Measurements from ENCODE around the gene MOCS1.
"Not testable (repeated sequence)": the region's sequence is repeated elsewhere in the genome, so short reads cannot be mapped to it uniquely, and the experiment has no call there.

Gene MOCS1

DNA sequence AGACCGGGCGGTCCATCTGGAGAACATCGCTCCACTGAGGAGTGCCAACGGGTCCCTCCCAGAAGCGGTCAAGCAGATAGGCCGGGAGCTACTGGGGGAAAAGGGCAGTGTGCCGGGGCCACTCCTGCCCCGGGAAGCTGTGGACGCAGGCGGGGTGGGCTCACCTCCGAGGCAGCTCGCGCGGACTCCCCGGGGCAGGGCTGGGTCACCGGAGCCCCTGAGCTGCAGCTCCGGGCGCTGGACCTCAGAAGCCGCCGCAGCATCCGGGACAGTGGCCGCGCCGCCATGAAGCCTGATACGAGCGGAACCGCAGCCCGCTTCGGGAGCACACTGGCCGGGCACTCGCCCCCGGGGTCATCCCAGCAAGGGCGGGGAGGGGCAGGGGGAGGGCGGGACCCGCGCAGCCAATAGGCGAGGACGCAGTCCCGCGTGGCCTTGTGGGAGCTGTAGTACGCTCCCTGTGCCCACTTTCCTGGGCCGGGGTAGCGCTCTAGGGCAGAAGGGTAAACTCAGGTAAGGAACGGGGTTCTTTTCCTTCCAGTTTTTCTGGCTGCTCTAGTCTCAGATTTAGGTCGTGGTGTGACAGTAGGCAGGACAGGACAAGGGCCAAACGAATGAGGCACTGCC lies at the start of gene MOCS1:
MOCS1 (minus strand) TSS at position 332 of the 627 bp plus-strand sequence; CDS start at position 287, 45 bp downstream.
- peak; percentile 68 for DNase-seq (ENCODE audit: low spot score)

GRCh38 chr6:39984051-39984450 lies 49.8 kb upstream of the MOCS1 start:
- no peak for DNase-seq (ENCODE audit: low spot score)

GRCh38 chr6:39983193-39983592 lies 48.9 kb upstream of the MOCS1 start:
- no peak for DNase-seq (ENCODE audit: low spot score)

DNA sequence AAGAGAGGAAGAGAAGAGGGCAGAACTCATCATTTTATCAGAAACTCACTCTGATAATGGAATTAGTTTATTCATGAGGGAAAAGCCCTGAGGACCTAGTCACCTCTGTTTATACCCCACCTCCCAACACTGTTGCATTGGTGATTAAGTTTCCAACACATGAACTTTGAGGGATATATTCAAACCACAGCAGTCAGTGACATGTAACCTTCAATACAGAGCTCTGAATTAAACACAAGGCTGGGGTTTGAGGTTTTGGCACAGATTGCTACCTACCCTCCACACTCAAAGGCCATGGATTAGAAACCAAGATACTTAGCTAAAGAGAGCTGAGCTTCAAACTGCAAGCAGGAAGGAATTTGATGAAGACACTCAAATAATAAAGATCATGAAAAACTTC lies 48.5 kb upstream of the MOCS1 start:
- peak; percentile 4 for DNase-seq (ENCODE audit: low spot score)

GRCh38 chr6:39980839-39981580 lies 46.7 kb upstream of the MOCS1 start:
- peak; percentile 50 for DNase-seq (ENCODE audit: low spot score)

DNA sequence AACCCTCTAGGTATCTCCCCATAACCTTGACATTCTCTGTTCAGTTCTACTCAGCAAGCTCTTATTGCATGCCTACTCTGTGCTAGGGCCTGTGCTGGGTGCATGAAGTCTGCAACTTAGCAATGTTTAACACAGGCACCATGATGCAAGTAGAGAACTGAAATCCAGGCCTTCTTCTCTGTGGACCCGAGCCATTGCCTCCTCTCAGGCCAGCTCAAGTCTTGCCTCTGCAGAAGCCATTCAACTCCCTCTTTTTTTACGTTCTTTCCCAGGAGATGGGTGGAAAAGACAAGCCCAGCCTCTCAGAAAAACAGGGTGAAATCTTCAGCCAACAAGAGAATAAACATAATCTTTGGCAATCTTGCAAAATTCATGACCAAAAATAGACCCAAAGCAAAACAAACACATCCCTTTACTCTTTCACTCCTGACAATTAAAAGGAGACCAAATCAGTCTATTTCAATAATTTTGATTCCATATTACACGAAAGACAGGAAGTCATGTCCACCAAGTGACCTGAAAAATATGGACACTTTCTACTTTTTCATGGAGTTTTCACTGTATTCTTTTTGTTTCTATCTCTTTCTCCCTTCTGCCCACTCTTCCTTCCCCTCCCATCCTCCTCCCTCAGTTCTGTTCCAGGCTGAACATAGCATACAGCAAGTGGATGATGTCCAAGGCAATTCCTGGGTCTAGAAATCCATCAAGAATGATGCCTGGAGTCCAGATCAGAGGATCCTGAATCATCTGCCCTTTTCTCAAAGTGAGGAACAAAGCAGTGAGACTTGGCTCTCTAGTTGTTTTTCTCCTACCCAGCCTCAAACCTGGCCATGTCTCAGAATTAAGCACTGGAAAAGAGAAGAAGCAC lies 45.4 kb upstream of the MOCS1 start:
- DNase-seq (ENCODE audit: low spot score), result no peak

GRCh38 chr6:39978240-39978639 lies 44.0 kb upstream of the MOCS1 start:
- no peak for DNase-seq (ENCODE audit: low spot score)

GRCh38 chr6:39973661-39974060 lies 39.4 kb upstream of the MOCS1 start:
- DNase-seq (ENCODE audit: low spot score), result no peak

DNA sequence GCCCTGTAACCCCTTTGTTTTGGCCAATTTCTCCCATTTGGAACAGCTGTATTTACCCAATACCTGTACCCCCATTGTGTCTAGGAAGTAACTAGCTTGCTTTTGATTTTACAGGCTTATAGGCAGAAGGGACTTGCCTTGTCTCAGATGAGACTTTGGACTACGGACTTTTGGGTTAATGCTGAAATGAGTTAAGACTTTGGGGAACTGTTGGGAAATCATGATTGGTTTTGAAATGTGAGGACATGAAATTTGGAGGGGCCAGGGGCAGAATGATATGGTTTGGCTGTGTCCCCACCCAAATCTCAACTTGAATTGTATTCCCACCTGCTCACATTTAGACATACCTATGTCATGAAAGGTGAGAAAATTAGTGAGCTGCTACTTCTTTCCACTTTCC lies 38.5 kb upstream of the MOCS1 start:
- not testable (repeated sequence) for DNase-seq (ENCODE audit: low spot score)

DNA sequence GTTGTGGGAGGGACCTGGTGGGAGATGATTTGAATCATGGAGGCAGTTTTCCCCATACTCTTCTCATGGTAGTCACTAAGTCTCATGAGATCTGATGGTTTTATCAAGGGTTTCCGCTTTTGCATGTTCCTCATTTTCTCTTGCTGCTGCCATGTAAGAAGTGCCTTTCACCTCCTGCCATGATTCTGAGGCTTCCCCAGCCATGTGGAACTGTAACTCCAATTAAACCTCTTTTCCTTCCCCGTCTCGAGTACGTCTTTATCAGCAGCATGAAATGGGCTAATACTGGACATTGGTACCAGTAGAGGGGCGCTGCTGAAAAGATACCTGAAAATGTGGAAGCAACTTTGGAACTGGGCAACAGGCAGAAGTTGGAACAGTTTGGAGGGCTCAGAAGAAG lies 36.9 kb upstream of the MOCS1 start:
- DNase-seq (ENCODE audit: low spot score), result not testable (repeated sequence)

DNA sequence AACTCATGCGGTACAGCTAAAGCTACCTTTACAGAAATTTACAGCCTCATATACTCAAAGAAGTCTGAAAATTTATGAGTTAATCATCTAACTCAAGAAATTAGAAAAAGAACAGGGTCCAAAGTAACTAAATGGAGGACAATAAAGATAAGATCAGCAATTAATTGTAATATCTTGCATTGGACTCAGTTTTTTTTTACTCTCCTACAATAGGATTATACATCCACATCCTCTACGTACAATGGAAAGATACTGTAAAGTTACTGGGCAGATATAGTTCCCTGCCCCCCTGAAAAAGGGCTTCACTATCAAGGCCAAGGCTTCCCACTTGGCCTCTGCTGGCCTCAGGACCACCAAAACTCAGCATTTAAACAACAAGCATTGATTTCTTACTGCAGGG lies 31.5 kb upstream of the MOCS1 start:
- no peak for DNase-seq (ENCODE audit: low spot score)

DNA sequence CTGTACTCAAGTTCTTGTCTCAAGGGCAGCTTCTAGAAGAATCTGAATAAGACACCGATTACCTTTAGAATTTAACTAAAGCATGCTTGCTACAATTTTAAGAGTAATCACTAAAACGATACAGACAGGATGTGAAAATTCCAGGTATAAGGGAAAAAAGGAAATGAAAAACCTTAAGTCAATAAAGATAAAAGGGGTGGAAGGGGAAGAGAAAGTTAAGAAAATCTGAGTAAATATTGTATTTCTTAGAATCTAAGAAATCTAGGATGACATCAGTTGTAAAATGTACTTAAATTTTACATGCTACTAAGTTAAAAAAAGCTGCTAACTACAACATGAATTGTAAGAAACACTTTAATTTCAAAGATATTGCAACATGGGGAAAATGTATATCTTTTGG lies 30.3 kb upstream of the MOCS1 start:
- DNase-seq (ENCODE audit: low spot score), result no peak

DNA sequence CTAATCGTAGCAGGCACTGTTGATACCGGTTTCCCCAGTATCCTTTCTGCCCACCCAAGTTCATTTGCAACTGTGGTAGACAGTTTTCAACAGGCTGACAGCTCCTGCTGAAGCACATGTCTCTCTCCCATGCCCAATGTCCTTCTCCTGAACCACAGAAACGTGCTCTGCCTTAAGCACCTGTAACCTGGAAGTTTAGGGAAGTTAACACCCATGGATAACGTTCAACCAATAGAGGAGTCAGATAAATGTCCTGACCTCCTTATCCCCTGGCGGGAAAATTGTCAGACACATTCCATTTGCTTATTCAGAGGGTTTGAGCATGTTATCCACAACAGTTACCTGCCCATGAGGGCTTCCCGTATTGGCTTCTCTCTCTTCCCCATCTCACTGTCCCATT lies 29.8 kb upstream of the MOCS1 start:
- no peak for DNase-seq (ENCODE audit: low spot score)

DNA sequence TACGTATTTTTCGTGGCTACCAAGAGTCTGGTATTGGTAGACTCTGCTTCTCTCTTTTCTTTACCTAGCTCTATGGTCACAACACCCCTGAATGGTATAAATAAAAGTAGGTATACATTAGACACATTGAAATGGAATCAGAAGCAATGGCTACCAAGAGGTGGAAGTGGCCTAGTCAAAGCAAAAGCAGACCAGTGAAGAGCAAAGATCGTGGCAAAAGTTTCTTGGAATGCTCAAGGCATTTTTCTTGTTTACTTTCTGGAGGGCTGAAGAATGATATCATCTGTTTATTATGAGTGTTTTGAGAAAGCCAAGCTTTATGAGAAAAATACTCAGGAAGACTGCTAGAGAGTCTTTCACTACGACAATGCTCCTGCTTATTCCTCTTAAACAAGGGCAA lies 28.6 kb upstream of the MOCS1 start:
- DNase-seq (ENCODE audit: low spot score), result peak; percentile 7

DNA sequence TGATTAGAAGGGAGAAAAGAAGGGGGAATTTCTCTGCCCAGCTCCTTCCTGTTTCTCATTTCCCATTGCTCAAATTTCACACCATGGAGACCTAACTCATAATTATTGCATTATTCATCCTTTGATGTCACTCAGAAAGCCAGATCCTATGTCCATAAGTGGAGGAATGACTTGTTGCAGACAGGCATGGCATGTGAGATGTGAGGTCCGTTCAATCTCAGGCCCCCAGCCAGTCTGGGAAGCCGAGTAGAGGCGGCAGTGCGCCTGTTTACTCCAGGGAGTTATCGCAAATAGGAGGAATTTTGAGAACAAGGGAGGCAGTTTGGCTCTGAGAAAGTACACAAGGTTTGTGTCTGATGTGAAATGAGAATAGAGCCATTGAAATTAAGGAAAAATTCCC lies 26.9 kb upstream of the MOCS1 start:
- peak; percentile 59 for DNase-seq (ENCODE audit: low spot score)

- DNase-seq (ENCODE audit: low spot score), result no peak
Observed at GRCh38 chr6:39958947-39959346, 24.7 kb upstream of the MOCS1 start.

GRCh38 chr6:39956936-39957335 lies 22.7 kb upstream of the MOCS1 start:
- DNase-seq (ENCODE audit: low spot score), result peak; percentile 38

- DNase-seq (ENCODE audit: low spot score), result no peak
Observed at GRCh38 chr6:39953076-39953618, 18.9 kb upstream of the MOCS1 start.

- no peak for DNase-seq (ENCODE audit: low spot score)
Observed at GRCh38 chr6:39952167-39952566, 17.9 kb upstream of the MOCS1 start.

GRCh38 chr6:39951716-39952115 lies 17.5 kb upstream of the MOCS1 start:
- DNase-seq (ENCODE audit: low spot score), result no peak

GRCh38 chr6:39951191-39951590 lies 16.9 kb upstream of the MOCS1 start:
- no peak for DNase-seq (ENCODE audit: low spot score)

GRCh38 chr6:39950125-39950720 lies 16.0 kb upstream of the MOCS1 start:
- no peak for DNase-seq (ENCODE audit: low spot score)

Data from kidney tubule cell (primary cell).